GM21526 (cell line): ENCODE results near the gene UBA7.

Experiments
- ATAC-seq: cut with Tn5 transposase; IDR thresholded peaks from one replicate; pipeline ENCODE4 v1.9.1; 2021; ENCODE audit warnings: moderate library complexity; ENCODE audit not compliant: unreplicated experiment, low FRiP score

The UBA7 gene

DNA sequence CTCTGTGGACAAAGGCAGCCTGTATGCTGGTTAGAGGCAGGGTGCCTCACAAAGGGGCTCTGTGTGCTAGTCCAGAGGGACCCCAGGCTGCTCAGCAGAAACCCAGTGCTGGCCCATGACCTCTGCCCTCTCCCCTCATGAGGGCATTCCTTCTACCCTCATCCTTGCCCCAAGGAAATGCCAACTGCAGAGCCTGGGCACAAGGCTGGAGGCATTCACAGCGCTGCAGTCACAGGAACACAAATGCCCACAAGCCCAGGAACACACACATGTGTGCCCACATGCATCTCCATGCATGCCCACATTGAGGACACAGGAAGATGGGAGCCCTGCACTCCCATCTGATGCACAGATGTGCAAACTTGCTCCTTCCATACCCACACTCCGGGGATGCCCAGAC lies 6.9 kb downstream of the UBA7 start:
- ATAC-seq, result no peak

DNA sequence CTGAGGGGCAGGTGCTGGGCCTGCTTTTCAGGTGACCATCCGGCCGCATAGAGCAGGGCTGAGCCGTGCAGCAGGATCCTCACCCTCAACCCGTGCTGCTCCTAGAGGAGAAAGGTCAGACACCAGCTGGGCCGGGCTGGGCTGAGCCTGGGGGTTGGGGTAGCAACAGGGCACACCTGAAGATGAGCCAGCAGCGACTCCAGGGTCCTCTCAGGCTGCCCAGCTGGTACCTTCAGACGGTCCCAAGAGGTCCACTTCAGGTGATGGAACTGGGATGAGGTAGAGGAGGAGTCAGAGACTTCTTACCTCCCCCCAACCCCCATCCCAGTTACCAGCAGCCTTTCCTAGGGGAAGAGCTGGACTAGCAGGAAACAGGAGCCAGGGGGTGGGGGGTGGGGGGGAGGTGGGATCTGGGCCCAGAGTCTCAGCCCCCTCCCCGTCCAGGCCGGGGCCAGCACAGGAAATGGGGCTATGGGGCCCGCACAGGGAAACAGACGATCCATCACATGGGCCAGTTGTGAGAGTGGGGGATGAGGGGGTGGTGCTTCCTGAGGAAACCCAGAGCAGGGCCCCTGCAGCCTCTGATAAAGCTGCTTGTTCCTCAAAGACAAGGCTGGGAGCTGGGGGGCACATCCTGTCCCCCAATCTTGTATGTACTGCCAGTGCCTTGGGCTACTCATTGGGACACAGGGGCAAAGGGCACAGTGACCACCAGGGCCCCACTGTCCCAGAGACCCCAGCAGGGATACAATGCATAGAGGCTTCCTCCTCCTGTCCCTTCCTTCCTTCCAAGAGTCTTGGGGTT lies 7.7 kb downstream of the UBA7 start:
- no peak for ATAC-seq

DNA sequence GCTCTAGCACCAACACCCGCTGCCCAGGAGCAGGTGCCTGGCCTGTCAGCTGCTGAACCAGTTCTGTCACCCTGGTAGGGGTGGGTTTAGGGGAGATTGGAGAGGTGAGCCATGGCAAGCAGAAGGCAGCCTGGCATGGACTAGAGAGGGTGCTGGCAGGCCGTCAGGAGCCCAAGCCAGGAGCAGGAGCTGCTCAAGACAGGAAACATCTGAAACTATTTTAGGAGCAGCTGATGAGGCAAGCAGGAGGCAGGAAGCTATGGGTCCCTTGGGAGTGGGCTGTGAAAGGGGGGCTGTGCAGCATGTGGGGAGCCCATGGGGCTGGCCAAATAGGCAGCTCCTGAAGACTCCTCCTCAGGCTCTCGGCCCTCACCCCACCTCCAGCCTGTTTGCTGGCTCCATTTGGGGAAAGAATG lies 8.4 kb downstream of the UBA7 start:
- no peak for ATAC-seq

DNA sequence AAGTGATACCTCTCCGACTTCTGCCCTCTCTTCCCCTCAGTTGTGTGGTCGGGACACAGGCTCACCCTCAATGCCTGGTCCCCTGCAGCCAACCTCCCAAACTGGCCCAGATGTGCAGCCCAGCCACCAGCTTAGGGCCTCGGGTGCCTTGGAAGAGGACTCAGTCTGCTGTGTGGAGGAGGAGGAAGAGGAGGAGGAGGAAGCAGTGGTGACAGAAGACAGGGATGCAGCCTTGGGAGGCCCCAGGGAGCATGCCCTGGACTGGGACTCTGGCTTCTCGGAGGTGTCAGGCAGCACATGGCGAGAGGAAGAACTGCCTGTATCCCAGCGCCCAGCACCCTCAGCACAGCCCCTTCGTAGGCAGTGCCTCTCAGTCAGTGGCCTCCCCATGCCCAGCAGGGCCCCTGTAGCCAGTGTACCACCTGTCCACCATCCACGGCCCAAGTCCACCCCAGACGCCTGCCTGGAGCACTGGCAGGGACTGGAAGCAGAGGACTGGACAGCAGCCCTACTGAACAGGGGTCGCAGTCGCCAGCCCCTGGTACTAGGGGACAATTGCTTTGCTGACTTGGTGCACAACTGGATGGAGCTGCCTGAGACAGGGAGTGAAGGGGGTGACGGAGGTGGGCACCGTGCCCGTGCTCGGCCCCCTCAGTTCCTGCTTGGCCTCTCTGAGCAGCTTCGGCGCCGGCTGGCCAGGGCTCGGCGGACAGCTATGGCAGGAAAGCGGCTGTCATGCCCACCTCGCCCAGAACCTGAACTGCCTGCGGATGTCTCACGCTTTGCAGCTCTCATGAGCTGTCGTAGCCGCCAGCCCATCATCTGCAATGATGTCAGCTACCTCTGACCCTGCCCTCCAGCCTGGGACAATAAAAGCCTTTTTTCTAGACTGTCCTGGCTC lies 9.4 kb downstream of the UBA7 start:
- no peak for ATAC-seq

DNA sequence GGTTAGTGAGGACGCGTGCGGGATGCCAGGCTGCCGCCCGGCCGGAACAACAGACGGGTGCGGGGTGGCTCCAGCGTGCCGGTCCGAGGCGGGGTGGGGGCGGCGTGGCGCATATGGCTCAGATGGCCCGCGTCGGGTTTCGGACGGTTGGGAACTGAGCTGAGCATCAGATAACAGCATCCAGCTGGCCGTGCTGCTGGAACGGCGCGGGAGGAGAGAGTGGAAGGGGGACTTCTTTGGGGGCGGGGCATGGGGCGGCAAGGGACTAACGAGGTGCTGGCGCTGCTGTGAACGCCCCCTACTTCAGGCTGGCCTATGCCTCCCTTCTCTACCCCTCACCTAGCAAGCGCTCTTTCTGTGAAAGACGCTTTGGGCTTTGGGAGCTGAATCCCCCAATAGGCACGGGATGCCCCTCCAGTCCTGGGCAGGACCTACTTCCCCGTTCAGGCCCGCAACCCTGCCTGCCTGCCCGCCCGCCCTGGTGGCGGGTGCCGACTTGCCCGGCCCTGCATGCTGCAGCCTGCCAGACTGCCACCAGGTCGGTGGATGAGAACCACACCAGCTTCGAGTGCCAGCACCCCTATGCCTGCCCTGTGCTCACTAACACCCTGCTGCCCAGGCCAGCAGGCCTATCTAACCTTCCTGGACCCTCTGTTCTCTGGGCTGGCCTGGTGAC lies 10.2 kb downstream of the UBA7 start:
- no peak for ATAC-seq

DNA sequence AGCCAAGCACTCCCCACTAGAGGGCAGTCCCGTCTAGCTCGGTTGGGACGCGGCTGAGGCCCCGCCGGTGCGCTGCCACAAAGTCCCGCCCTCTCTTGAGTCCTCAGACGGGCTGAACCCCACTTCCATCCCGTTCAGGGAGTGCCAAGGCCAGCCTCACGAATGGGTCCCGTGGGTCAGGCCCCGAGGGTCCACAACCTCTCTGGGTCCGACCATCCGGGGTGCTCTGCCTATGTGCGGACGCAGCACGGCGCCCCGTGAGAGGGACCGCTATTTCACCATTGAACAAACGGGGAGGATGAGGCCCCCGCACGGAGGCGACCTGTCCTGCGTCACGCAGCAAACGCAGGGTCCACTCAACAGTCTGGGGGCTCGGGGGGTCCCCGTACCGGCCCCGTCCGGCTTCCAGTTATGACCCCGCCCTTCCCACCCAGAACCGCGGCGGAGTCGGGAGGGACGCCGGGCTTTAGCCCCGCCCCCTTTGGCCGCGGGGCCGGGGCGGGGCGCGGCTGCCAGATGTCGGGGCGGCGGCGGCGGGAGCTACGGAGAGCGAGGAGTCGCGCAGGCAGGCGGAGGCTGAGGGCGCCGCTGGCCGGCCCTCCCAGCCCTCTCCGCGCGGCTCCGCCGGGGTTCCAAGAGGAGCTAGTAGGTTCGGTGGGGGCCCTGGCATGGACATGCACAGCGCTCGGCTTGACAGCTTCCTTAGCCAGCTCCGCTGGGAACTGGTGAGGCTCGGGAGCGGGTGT lies 10.9 kb downstream of the UBA7 start, which contains the start of gene INKA1:
TSS of gene INKA1 (plus strand) at position 543 of the 746 bp plus-strand sequence. CDS start at position 675, 132 bp downstream.
- peak; percentile 59 for ATAC-seq

DNA sequence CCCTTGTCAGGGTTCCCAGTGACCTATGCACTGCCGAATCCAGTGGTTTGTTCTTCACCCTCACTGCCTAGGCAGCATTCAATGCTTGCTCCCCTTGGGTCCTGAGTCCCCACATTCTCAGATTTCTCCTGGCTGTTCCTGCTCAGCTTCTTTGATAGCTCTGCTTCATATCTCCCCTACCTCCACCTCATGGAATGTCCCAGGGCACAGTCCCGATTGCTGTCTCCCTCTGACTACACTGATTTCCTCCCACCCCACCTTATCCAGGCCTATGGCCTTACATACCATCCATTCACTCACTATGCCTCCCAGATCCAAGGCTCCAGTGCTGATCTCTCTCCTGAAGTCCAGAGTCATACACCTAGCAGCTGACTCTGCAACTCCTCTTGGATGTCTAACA lies 12.6 kb downstream of the UBA7 start:
- ATAC-seq, result no peak

DNA sequence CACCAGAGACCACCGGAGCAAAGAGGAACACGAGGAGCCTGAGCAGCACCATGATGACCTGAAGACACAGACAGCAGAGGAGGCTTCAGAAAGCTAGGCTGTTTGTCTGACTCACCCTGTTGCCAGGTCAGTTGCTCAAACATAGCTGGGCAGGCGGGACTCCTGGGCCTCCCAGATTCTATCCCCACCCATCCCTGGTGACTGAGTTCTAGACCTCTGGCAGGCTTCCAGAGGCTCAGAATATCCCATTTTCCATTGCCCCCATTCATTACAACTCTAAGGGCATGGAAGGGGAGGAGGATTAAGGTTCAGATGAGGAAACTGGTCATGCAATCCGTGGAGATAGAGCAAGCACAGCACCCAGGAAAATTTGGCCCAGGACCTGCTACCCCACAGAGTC lies 14.0 kb downstream of the UBA7 start, which contains the start of gene CDHR4:
TSS of gene CDHR4 (minus strand) at position 113 of the 400 bp plus-strand sequence. CDS start at position 52, 61 bp downstream.
- ATAC-seq, result no peak

DNA sequence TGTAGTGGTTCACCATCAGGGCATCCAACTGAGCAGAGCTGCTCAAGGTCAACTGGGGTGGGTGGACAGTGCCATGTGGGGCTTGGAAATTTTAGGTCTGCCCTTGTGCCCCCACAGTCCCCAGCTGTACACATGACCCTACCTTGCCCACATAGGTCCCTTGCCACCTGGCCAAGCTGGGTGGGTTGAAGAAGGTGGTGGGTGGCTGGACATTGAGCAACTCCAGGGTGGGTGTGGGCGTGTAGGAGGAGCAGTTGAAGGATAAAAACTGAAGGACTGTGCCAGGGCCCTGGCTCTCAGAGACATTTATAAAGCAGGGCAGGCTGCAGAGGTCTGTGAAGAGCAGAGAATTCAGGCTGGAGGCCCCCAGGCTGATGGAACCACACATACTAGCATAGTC lies 14.6 kb downstream of the UBA7 start:
- no peak for ATAC-seq

DNA sequence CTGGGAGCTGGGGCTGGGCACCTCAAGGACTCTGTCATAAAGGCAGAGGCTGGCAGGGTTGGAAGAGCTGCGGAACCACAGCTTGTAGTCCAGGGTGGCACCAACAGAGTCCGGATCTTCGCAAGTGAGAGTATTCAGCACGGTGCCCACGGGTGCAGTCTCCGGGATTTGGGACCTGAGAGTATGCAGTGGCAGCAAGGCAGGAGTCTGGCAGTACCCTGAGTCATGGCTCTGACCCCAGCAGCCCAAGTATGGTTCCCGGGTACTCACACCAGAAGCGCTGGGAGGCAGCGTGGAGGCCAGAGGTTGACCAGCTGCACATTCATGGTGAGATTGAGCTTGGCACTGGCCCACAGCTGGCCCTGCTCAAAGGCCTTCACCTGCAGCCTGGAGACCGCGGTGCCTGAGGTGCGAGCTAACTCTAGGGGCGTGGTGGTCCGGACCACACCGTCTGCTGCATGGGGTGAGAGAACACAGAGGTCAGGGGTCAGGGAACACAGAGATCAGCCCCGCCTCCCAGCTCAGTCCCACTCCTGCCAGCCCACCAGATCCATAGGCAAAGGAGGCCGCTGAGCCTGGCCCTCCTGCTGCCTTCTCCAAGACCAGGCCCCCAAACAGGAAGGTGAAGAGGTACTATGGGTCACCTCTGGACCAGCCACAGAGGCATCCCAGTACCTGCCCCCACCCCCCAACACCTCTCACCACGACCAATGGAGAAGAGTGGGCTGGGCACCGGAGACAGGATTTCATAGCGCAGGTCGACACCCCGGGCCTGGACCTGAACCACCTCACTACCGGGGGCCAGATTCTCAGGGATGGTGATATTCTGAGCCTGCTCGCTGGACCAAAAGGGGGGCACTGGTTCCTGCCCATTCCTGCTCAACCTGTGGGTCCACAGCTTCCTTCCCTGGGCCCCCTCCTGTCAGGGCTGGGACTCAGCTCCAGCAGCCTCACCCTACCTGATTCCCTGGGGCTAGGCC lies 18.5 kb downstream of the UBA7 start:
- ATAC-seq, result no peak

DNA sequence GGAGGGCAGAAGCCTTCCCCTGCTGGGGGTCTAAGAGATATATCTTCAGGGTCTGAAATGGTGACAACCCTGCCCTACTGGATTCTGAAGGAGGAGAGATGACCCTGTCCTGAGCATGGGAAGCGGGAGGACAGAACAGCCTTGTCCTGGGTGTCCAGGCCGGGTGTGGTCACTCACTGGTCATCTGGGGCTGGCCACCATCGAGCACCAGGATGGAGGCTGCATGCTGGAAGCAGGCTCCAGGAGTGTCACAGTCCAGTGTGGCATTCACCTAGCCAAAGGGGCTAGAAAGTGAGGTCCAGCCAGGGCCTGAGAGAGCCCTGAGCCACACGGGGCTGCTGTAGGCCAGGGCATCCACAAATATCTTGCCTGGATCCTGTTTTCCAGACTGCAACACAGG lies 19.3 kb downstream of the UBA7 start:
- no peak for ATAC-seq

DNA sequence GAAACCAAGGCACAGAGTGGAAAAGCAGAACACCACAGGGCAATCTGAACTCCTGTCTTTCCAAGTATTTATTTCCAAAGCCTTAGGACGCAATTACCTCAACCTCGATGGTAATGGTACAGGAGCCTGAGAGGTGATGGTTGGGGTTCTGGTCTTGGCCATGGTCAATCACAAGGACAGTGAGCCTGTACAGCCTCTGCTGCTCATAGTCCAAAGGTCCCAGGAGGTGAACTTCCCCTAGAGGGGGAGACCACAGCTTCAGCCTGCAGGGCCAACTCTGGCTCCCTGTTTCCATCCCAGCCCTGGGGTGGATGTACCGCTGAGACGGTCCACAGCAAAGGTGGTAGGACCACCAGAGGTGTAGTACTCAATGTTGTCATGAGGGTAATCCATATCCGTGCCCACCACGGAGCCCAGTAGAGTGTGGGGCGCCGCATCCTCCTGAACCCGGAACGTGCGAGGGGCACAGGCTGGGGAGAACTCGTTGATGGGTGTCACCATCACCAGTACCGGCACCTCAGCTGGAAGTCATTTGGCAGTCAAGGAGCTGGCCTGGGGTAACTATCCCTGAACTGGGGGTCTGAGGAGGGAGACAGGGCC lies 20.2 kb downstream of the UBA7 start:
- no peak for ATAC-seq

DNA sequence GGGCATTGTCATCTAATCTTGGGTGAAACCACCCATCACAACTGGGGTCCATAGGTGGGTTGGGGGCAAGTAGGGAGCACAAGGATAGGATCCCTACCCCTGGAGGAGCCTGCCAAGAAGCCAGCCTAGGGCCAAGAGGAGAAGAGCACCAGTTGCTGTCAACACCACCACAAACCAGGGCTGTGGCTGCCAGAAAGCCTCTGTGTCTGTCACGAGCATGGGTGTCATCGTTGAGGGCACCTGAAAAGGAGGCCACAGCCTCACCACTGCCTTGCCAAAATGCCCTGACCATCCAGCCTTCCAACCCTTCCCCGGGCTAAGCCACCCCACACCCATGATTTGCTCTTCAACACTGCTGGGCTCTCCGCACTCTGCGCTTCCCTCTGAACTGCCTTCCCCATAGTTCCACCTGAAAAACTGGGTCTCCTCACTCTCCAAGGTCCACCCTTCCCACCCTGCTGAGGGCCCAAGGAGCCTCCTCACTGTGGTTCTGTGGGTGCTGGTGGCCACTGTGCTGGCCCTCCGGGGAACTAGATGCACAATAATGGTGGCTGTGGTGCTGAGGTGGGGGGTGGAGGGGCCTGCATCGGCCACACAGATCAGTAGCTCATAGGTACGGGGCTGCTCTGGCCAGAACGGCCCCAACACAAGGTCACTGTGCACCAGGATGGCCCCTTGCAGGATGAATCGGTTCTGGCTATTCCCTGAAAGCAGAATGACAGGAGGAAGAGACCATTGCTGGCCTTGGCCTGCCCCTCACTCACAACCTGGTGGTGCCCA lies 21.2 kb downstream of the UBA7 start:
- ATAC-seq, result no peak

DNA sequence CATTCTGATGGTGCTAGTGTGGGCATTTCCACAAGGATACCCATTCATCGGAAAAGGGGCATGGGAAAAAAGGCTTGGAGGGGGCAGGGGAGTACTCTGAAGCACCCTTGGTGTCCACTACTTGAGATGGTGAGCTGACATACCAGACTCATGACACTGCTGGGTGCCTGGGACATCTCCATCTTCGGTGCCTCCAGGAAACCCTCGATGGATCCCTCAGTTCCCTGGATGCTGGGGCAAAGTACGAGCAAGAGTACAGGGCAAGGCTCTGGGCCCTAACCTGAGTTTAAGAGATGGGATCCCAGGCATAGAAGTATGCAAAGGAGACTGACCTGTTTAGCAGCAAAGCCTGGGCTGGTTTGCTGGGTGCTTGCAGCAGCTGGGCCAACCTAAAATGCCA lies 22.2 kb downstream of the UBA7 start:
- ATAC-seq, result no peak

DNA sequence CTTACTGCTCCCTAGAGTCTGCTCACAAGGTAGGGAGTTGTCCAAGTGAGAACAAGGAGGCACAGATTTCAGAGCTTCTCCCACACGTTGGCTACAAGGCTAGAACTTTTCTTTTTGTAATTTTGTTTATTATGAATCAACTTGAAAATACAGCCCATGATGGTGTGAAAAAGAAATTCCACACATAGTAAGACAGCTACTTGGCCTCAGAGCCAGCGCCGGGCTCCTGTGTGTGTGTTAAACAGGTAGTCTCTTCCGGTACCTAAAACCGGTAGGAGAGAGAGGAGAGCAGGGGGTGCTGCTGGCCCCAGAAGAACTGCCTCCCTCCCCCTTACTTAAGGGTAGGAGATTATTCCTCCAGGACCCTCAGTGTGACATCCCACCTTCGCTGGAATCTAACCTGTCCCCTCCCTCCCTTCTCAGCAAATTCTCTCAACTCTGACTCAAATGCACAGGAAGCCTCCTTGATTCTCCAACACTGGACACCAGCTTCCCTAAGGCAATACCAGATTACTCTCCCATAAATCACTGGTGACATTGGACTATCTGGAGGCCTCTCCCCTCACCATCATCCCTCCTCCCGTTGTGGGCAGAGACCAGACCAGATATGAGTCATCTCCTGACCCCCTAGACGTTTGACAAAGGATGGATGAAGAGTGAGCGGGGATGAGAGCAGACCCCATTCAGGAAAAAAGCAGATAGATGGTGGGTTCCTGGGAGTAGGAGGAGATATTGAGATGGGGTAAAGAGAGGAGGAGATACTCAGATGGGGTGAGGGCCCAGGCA lies 22.9 kb downstream of the UBA7 start:
- ATAC-seq, result no peak

DNA sequence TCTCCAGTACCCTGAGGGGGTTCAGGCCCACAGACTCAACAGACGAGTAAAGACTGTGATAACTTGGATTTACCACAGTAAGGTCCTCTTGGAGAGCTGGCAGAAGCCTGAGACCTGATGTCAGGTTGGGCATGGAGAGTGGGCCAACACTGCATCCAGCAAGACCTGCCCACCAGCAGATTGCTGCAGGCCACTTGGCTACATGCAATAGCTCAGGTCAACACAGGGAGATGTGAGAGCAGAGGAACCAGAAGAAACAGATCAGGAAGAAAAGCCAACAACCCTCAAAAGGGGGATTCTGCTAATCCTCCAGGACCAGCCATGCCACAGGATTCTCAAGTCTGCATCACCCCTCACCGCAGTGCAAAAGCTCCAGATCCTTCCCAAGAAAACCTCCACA lies 25.7 kb downstream of the UBA7 start:
- ATAC-seq, result no peak

DNA sequence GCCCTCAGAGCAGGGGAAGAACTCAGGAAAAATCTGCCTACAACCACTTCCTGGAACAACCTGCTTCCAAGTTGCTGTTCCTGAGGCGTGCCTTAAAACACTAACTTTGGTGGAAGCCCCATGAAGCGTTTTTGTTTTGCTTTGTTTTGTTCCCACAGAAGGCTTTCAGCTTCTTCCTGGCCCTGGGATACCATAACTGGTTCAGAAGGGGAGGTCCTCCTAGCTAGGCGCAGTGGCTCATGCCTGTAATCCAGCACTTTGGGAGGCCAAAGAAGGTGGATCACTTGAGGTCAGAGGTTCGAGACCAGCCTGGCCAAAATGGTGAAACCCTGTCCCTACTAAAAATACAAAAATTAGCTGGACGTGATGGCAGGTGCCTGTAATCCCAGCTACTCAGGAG lies 26.2 kb downstream of the UBA7 start:
- no peak for ATAC-seq
